Tibial nerve (tissue), 4 donors: ENCODE data around the gene SERPINC1. TPM values are rescaled to one million over a fixed set of nuclear protein-coding genes. Genes with fewer than 3 reads are reported as not detected.

Experiments used
- DNase-seq, 2 donors: peaks; one replicate each; pipeline ENCODE4 v3.0.0-alpha.2; 2019; ENCODE audit warnings: low spot score in 2 of 2
- H3K27ac ChIP-seq, 4 donors: fragments of 200-600 bp; sonication (generic) in 3 of 4; one replicate each; pipeline ENCODE4 v1.5.1; 2017 to 2019; ENCODE audit warnings: mild to moderate bottlenecking in 1 of 4
- H3K27me3 ChIP-seq, 2 donors: fragments of 200-600 bp; sonication (generic) in 1 of 2; one replicate each; pipeline versions ENCODE4 v1.5.1 to v1.6.0; 2017 to 2019
- H3K36me3 ChIP-seq, 3 donors: fragments of 200-600 bp; sonication (generic); one replicate each; pipeline ENCODE4 v1.5.1; 2018 to 2019
- H3K4me1 ChIP-seq, 4 donors: fragments of 200-600 bp; sonication (generic) in 3 of 4; one replicate each; pipeline ENCODE4 v1.5.1; 2017 to 2019
- H3K4me3 ChIP-seq, 4 donors: fragments of 200-600 bp; sonication (generic) in 3 of 4; one replicate each; pipeline ENCODE4 v1.5.1; 2017 to 2019; ENCODE audit warnings: mild to moderate bottlenecking in 1 of 4, moderate library complexity in 1 of 4
- H3K9me3 ChIP-seq, 4 donors: fragments of 200-600 bp; sonication (generic) in 3 of 4; one replicate each; pipeline ENCODE4 v1.5.1; 2017 to 2019
- CTCF ChIP-seq, 5 experiments: fragments of 200-600 bp in 3 of 5; fragments of 450-650 bp in 2 of 5; sonication (generic) in 3 of 5; IDR thresholded peaks; one replicate each; pipeline ENCODE4 v1.5.1; 2016 to 2019; ENCODE audit warnings: antibody characterized with exemption in 5 of 5, mild to moderate bottlenecking in 3 of 5, moderate library complexity in 2 of 5
- EP300 ChIP-seq, 2 donors: sonication (generic); formaldehyde crosslinking; IDR thresholded peaks; one replicate each; pipeline ENCODE4 v1.6.1; 2017; ENCODE audit warnings: antibody characterized with exemption in 2 of 2, mild to moderate bottlenecking in 1 of 2
- POLR2A ChIP-seq, 2 donors: fragments of 450-650 bp; IDR thresholded peaks; one replicate each; pipeline ENCODE4 v1.6.1; 2017; ENCODE audit warnings: antibody characterized with exemption in 2 of 2, mild to moderate bottlenecking in 2 of 2, moderate library complexity in 2 of 2
- WGBS, 2 donors: methylation state at CpG; one replicate each; pipeline ENCODE4 v1.1.5; 2018; 5-methylcytosine and 5-hydroxymethylcytosine counted together
- total RNA-seq, 4 donors: library from RNA; depleted of rRNA; stranded (reverse); fragments of >200 nt; gene quantifications; one replicate each; pipeline ENCODE4 v1.1.0, GENCODE V29; 2016

The SERPINC1 gene
- total RNA-seq, 4 donors from 2014 or later, result not detected

- H3K4me3 ChIP-seq, result no peak overlapping the region
- no peak overlapping the region for H3K27ac ChIP-seq
- WGBS, 2 donors, result 84 to 86% methylated on average over 12 of the region's 12 CpGs
- H3K4me1 ChIP-seq, result no peaks in the 10 kb centered on the region
- peaks cover 0 to 3% (median 0%) of the 10 kb centered on the region in 3 donors for H3K36me3 ChIP-seq
- TF ChIP-seq POLR2A (IDR thresholded peaks at IDR 0.05), result no peak
- no peak for TF ChIP-seq EP300 (IDR thresholded peaks at IDR 0.05)
- no peaks in the 10 kb centered on the region for H3K27me3 ChIP-seq
- DNase-seq, result no peak
- H3K9me3 ChIP-seq, result no peaks in the 10 kb centered on the region
These were observed 737 bp upstream of the SERPINC1 start for GRCh38 chr1:173917635-173918493.

GRCh38 chr1:173916667-173917066 is 460 bp downstream of the SERPINC1 start:
- no peaks in the 10 kb centered on the region for H3K27me3 ChIP-seq
- H3K9me3 ChIP-seq, result no peaks in the 10 kb centered on the region
- peaks cover 0 to 3% (median 0%) of the 10 kb centered on the region in 3 donors for H3K36me3 ChIP-seq
- H3K4me3 ChIP-seq, result no peak overlapping the region
- no peak overlapping the region for H3K27ac ChIP-seq
- no peak for TF ChIP-seq POLR2A (IDR thresholded peaks at IDR 0.05)
- TF ChIP-seq EP300 (IDR thresholded peaks at IDR 0.05), result no peak
- no peak for TF ChIP-seq CTCF (IDR thresholded peaks at IDR 0.05)
- WGBS, 2 donors, result 69 to 72% methylated on average over 4 of the region's 4 CpGs
- H3K4me1 ChIP-seq, result no peaks in the 10 kb centered on the region
- no peak for DNase-seq

- DNase-seq, result no peak
- H3K4me1 ChIP-seq, result no peaks in the 10 kb centered on the region
These were observed 1.5 kb downstream of the SERPINC1 start for GRCh38 chr1:173915596-173915995.

GRCh38 chr1:173914366-173914871 is 2.7 kb downstream of the SERPINC1 start:
- Histone ChIP-seq H3K9me3 (no peaks in the 10 kb centered on the region), H3K27ac (no peak overlapping the region), H3K27me3 (no peaks in the 10 kb centered on the region), H3K4me3 (no peak overlapping the region), H3K4me1 (no peaks in the 10 kb centered on the region), H3K36me3 (peaks cover 0 to 10% (median 0%) of the 10 kb centered on the region in 3 donors)
- no peak for DNase-seq
- WGBS, 2 donors, result 78 to 82% methylated on average over 10 to 13 of the region's 13 CpGs
- TF ChIP-seq CTCF (IDR thresholded peaks at IDR 0.05) (peak in 2 of 5 experiments; percentile 2 to 15), POLR2A (IDR thresholded peaks at IDR 0.05) (no peak)

More at GRCh38 chr1:173915596-173915995, 1.5 kb downstream of the SERPINC1 start:
- WGBS, 2 donors, result 66 to 69% methylated on average over 2 of the region's 2 CpGs
- no peaks in the 10 kb centered on the region for H3K27me3 ChIP-seq
- H3K9me3 ChIP-seq, result no peaks in the 10 kb centered on the region
- H3K36me3 ChIP-seq, result peaks cover 0 to 3% (median 0%) of the 10 kb centered on the region in 3 donors
- no peak overlapping the region for H3K27ac ChIP-seq
- TF ChIP-seq EP300 (IDR thresholded peaks at IDR 0.05) (no peak), CTCF (IDR thresholded peaks at IDR 0.05) (no peak), POLR2A (IDR thresholded peaks at IDR 0.05) (no peak)
- H3K4me3 ChIP-seq, result no peak overlapping the region

GRCh38 chr1:173913111-173913510 is 4.0 kb downstream of the SERPINC1 start:
- no peak for TF ChIP-seq CTCF (IDR thresholded peaks at IDR 0.05)
- no peak for TF ChIP-seq EP300 (IDR thresholded peaks at IDR 0.05)
- TF ChIP-seq POLR2A (IDR thresholded peaks at IDR 0.05), result no peak
- Histone ChIP-seq H3K27ac (no peak overlapping the region), H3K9me3 (no peaks in the 10 kb centered on the region), H3K4me3 (no peak overlapping the region), H3K27me3 (no peaks in the 10 kb centered on the region), H3K36me3 (peaks cover 0 to 18% (median 0%) of the 10 kb centered on the region in 3 donors), H3K4me1 (no peaks in the 10 kb centered on the region)
- WGBS, 2 donors, result 82 to 89% methylated on average over 3 of the region's 3 CpGs
- DNase-seq, result no peak
